HG03439 (cell line): ENCODE data around the gene ZNF365.
"Not testable (repeated sequence)": the region's sequence is repeated elsewhere in the genome, so short reads cannot be mapped to it uniquely, and the experiment has no call there.

ENCODE experiments used
- ATAC-seq: cut with Tn5 transposase; IDR thresholded peaks from one replicate; pipeline ENCODE4 v1.9.1; 2021; ENCODE audit warnings: mild to moderate bottlenecking, moderate library complexity; ENCODE audit not compliant: unreplicated experiment

ZNF365 gene

DNA sequence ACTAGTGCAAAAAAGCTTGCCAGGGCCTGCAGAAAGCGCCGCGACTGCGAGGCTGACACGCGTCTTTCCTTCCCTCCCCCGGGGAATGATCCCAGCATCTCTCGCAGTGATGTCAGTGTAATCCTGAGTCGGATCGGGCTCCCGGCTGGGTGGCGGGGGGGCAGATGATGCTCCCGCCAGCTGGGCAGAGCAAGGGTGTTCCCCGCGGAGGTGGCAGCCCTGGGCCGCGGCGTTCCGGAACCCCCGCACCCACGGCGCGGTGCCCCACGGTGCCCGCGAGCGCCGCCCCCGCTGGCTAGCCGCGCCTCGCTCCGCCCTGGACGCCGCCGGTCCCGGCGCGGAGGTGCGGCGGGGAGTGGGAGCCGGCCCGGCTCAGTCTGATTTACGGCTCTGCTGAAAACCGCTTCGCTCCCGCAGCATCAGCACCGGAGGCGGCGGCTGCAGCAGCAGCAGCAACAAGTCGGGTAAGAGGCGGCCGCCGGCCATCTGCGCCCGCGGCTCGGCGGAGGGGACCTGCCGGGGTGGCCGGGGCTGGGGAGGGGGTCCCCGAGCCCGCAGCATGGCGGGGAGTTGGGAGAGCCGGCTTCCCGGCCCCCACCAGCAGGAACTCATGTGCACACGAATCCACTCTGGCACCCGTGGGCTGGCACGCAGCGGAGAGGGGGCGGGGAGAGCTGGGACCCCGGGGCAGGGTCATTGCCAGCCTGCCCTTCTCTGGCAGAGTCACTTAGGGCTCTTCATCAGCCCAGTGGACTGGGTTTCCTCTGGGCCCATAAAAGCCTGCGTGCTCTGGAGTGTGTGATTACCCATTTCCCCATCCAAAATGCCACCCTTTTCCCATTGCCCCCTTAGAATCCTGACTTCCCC lies at the start of gene ZNF365:
TSS of gene ZNF365 (plus strand) at position 375 of the 867 bp plus-strand sequence. CDS start 1,825 bp downstream, outside the sequence.
- ATAC-seq, result no peak

DNA sequence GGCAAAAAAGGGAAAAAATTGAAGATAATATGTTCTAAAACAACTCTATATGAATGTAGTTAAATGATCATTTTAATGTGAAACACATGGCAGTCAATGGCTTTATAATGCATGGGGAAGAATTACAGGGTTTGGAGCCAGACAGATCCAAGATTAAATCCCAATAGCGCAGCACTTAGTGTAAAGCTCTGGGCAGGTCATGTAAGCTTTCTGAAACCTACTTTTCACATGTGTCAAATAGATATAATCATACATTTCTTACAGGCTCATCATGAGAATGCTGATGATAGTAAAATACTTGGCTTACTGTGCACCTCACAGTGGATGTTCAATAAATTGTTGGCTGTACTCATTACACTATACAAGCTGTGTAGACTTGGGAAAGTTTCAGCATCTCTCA lies 48.0 kb upstream of the ZNF365 start:
- ATAC-seq, result no peak

- ATAC-seq, result no peak
Measured at GRCh38 chr10:62327885-62328284, 46.3 kb upstream of the ZNF365 start.

- no peak for ATAC-seq
Measured at GRCh38 chr10:62330213-62330612, 44.0 kb upstream of the ZNF365 start.

DNA sequence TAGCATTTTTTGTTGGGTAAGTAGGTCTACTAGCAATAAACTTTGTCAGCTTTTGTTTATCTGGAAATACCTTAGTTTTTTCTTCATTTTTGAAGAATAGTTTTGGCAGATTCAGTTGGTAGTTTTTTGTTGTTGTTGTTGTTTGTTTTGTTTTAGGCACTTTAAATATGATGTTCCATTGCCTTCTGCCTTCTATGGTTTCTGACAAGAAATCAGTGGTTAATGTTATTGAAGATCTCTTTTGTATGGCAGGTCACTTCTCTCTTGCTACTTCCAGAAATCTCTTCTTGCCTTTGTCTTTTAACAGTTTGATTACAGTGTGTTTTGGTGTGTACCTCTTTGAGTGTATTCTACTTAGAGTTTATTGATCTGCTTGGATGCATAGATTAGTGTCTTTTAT lies 41.8 kb upstream of the ZNF365 start:
- no peak for ATAC-seq

DNA sequence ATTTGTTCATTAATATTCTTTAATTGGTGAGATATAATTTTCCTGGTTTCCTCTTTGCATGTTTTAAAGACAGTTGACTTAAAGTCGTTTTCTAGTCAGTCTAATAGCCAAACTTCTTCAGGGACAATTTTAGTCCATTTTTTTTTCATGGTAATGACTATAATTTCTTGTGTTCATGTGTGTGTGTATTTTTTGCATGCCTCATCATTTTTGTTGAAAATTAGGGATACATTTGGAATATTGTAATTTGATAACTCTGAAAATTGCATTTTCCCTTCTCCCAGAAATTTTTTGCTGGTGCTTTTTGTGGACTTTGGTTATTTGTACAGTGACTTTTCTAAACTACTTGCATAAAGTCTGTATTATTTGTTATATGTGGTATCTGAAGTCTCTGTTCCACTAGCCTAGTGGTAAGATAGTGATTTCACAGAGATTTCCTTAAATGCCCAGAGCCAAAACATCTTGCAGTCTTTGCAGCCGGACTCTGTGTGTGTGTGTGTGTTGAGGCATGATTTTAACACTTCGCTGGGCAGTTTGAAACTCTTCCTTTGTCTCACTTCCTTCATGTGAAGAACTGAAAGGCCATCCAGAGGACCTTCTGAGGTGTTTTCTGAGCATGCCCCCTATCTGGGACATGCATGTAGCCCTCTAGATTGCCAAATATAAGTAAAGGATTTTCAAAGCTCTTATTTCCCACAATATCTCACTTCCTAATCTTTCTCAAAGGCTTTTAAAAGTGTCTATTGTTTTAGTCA lies 40.9 kb upstream of the ZNF365 start:
- ATAC-seq, result no peak

GRCh38 chr10:62333988-62334682 lies 40.0 kb upstream of the ZNF365 start:
- ATAC-seq, result no peak

- no peak for ATAC-seq
Measured at GRCh38 chr10:62335326-62335725, 38.8 kb upstream of the ZNF365 start.

- ATAC-seq, result no peak
Measured at GRCh38 chr10:62336404-62336803, 37.8 kb upstream of the ZNF365 start.

GRCh38 chr10:62341419-62341818 lies 32.8 kb upstream of the ZNF365 start:
- no peak for ATAC-seq

- ATAC-seq, result no peak
Measured at GRCh38 chr10:62343000-62343399, 31.2 kb upstream of the ZNF365 start.

DNA sequence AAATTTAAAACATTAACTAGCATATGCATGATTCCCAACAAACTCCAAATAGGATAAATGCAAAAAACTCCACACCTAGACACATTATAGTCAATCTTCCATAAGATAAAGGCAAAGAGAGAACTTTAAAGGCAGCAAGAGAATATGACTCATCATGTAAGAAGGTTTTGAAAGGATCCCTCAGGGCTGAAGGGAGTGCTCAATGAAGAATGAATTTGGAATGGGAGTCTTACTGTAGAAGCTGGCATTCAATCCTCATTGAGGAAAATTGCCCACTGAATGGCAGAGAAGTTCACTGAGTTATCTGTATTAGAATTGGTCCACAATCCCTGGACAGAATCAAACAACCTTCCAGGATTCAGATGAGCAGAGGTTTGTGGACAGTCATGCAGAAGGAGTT lies 26.1 kb upstream of the ZNF365 start:
- ATAC-seq, result no peak

- no peak for ATAC-seq
Measured at GRCh38 chr10:62352356-62352970, 21.7 kb upstream of the ZNF365 start.

DNA sequence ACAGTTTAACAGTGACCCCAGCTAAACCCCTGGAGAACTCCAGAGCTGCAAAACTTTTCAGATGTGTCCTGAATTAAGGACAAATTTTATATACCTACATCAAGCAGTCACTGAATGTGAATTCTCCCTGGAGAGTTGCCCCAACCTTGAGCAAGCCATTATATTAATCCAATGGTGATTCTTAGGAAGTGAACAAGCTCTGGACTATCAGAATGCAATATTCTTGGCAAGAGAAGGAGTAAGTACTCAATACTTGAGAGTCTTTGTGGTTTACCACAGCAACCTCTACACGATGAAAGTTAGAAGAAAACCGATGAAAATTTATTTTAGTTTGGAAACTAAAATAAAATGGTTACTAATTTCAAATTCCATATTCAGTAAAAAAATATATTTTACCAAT lies 19.3 kb upstream of the ZNF365 start:
- no peak for ATAC-seq

- no peak for ATAC-seq
Measured at GRCh38 chr10:62356447-62356846, 17.7 kb upstream of the ZNF365 start.

DNA sequence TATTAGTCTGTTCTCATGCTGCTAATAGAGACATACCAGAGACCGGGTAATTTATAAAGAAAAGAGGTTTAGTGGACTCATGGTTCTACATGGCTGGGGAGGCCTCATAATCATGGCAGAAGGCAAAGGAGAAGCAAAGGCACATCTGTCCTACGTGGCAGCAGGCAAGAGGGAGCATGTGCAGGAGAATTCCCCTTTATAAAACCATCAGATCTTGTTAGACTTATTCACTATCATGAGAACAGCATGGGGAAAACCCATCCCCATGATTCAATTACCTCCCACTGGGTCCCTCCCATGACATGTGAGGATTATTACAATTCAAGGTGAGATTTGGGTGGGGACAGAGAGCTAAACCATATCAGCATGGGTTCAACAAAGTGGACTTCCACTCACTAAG lies 16.0 kb upstream of the ZNF365 start:
- ATAC-seq, result not testable (repeated sequence)

DNA sequence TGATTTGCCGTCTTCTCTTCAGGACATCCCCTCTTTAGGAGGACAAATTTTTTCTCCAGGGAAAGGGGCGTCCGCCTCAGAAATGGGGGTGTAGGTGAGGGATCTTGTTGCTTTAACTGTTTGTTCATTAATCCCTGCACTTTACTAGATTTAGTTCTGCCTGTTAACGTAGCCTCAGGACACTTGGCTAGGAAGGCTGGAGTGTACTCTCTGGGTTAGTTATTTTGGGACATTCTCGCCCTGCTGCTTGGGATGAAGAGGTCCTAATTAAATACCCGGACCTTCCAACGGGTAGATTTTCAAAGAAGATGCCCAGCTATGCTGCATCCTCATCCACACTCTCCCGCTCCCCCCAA lies 552 bp upstream of the ZNF365 start:
- no peak for ATAC-seq

DNA sequence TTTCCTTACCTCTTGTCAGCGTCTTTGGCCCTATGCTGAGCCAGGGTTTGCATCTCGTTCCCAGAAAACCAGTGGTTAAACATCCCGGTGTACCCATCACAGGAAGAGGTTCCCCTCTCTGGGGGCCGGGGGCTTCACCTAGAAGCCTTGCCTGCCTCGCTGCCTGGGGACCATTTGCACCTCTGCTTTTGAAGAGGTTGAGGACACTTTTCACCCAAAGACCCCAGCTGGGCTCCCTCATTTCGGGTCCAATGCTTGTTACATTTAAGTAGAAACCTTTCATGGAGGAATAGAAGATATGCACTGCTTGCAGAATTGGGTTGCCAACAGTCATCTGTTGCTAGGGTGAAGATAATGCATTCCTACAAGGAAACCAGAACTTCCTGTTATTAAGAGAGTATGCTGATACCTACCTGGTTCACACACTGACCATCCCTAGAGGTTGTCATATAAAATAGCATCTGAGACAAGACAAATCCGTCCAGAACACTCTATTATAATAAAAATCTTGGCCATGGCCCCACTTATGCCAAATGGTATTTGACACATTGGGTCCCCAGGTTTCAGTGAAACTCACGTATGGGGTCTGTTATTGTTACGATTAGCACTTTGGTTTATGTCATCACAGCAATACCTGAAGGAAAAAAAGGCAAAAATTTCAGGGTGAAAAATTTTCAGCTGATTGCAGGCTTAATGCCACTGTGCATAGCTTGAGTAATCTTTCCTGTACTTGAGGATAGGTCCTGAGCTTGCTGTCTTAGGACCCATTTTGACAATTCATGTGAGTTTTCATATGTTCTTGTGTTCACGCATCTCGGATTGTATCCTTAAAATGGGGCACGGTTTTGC lies 917 bp downstream of the ZNF365 start:
- ATAC-seq, result no peak

DNA sequence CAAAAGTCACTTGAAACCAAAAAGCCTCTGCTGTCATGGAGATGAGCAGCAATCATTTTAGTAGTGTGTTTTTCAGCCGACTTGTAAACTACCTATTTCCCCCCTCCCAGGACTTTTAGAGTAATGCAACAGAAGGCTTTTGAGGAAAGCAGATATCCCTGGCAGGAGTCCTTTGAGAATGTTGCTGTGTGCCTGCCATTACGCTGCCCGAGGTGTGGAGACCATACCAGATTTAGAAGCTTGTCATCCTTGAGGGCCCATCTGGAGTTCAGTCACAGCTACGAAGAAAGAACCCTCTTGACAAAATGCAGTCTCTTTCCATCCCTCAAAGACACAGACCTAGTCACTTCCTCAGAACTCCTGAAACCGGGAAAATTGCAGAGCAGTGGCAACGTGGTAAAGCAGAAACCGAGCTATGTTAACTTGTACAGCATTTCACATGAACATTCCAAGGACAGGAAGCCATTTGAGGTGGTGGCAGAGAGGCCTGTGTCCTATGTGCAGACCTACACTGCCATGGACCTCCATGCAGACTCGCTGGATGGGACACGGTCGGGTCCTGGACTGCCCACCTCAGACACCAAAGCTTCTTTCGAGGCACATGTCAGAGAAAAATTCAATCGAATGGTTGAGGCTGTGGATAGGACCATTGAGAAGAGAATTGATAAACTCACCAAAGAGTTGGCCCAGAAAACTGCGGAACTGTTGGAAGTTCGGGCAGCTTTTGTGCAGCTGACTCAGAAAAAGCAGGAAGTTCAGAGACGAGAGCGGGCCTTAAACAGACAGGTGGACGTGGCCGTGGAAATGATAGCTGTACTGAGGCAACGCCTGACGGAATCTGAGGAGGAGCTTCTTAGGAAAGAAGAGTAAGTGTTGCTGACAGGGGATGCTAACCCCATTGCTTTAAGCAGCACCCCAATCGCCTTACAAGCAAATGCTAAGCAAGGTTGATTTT lies 2.2 kb downstream of the ZNF365 start:
- no peak for ATAC-seq
